Measurements from ENCODE around the gene KCNMB2.

- TF ChIP-seq CTCF (IDR thresholded peaks at IDR 0.05): no peak
- no peak for TF ChIP-seq EP300 (IDR thresholded peaks at IDR 0.05; ENCODE audit: borderline replicate concordance in 1 of 2, low read depth in 1 of 2, low read length in 1 of 2)
- no peak for TF ChIP-seq TCF12 (IDR thresholded peaks at IDR 0.05)
- TF ChIP-seq POLR2AphosphoS5 (IDR thresholded peaks at IDR 0.05; ENCODE audit: low read depth, low read length): no peak
- no peak for TF ChIP-seq MAX (IDR thresholded peaks at IDR 0.05; ENCODE audit: low read depth)
- TF ChIP-seq REST (IDR thresholded peaks at IDR 0.05; ENCODE audit: low read depth, low read length): no peak
Measured at GRCh38 chr3:178546079-178546478, 9.8 kb downstream of the KCNMB2 start.

Measured in SK-N-SH (cell line).